Measurements from ENCODE around the gene ARHGEF1. TPM values are rescaled to one million over a fixed set of nuclear protein-coding genes. Genes with fewer than 3 reads are reported as not detected.

Gene ARHGEF1
- total and polyA plus RNA-seq, 2 donors (not counting 1 experiment from before 2014, with no cell fraction given), result 646 to 886 TPM

DNA sequence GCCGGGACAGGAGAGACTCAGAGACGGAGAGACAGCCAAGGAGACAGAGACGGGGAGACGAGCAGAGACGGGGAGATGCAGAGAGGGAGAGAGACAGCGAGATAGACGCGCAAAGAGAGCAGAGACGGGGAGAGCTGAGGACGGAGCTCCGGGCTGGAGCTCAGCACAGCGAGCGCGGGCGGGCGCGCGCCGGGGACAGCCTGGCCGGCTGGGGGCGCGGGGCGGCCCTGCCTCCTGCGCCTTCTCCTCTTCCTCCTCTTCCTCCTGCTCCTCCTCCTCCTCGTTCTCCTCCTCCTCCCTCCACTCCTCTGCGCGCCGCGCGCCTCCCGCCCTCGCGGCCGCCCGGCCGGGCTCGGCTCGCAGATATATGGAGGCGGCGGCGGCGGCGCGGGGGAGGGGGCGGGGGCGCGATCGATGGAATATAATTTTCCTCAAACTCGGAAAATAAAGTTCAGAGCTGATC lies 45.3 kb downstream of the ARHGEF1 start, which contains the start of gene ERFL:
ERFL (minus strand) TSS at position 229 of the 463 bp plus-strand sequence. CDS start 15,530 bp downstream, outside the sequence.
- under 1% methylated on average over 40 of the region's 49 CpGs for WGBS (ENCODE audit: insufficient coverage)
- peak; percentile 59 for DNase-seq
- peaks cover 7% of the 10 kb centered on the region for H3K27me3 Mint-ChIP-seq
- H3K27ac Mint-ChIP-seq, result peak within 1 kb of the TSS; percentile 87
- ChIA-PET POLR2A (interaction anchor here (0.6 to 2.5 kb wide), 5 partner anchors 17 to 45 kb away, joined by 3 to 17 read pairs (median 4); partner anchors contain the start of gene ARHGEF1), CTCF (interaction anchor here (1.0 to 1.3 kb wide), 4 partner anchors 18 to 30 kb away, joined by 3 to 4 read pairs (median 4); no protein-coding TSS in a partner anchor)
- H3K4me3 ChIP-seq (ENCODE audit: control extremely low read depth in 1 of 5, extremely low read depth in 1 of 5, insufficient read depth in 1 of 5, low read depth in 2 of 5, low read length in 4 of 5), result peak within 1 kb of the TSS; percentile 49 to 72 (median 60)
- H3K9me3 ChIP-seq (ENCODE audit: control extremely low read depth in 1 of 3, control insufficient read depth in 2 of 3, insufficient read depth in 1 of 3, low read length in 2 of 3), result no peaks in the 10 kb centered on the region
- H3K9ac ChIP-seq (ENCODE audit: low read length), result peak within 1 kb of the TSS; percentile 73
- H3K36me3 ChIP-seq (replicated peaks in 1 of 2; ENCODE audit: control extremely low read depth in 1 of 2, control insufficient read depth in 1 of 2, extremely low read depth in 1 of 2, insufficient read depth in 2 of 2, low read length in 1 of 2), result no peaks in the 10 kb centered on the region
- H3K4me1 ChIP-seq (ENCODE audit: control insufficient read depth in 2 of 2, insufficient read depth in 2 of 2, low read length in 2 of 2), result peaks cover 52 to 60% of the 10 kb centered on the region in 2 donors
- H3K27ac ChIP-seq (ENCODE audit: low read length in 2 of 2), result peak within 1 kb of the TSS; percentile 18 to 56
- H3K9me3 Mint-ChIP-seq (ENCODE audit: insufficient read depth), result no peaks in the 10 kb centered on the region
- no peak for TF ChIP-seq EZH2 (IDR thresholded peaks at IDR 0.05; ENCODE audit: borderline replicate concordance, insufficient read depth, low read depth, low read length, poor library complexity, severe bottlenecking)
- TF ChIP-seq, protein P1, sequence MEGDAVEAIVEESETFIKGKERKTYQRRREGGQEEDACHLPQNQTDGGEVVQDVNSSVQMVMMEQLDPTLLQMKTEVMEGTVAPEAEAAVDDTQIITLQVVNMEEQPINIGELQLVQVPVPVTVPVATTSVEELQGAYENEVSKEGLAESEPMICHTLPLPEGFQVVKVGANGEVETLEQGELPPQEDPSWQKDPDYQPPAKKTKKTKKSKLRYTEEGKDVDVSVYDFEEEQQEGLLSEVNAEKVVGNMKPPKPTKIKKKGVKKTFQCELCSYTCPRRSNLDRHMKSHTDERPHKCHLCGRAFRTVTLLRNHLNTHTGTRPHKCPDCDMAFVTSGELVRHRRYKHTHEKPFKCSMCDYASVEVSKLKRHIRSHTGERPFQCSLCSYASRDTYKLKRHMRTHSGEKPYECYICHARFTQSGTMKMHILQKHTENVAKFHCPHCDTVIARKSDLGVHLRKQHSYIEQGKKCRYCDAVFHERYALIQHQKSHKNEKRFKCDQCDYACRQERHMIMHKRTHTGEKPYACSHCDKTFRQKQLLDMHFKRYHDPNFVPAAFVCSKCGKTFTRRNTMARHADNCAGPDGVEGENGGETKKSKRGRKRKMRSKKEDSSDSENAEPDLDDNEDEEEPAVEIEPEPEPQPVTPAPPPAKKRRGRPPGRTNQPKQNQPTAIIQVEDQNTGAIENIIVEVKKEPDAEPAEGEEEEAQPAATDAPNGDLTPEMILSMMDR (IDR thresholded peaks at IDR 0.05), result no peak
- intact Hi-C loops (cut with micrococcal nuclease), result loop anchor here (2.0 kb wide), 2 partner anchors 13 to 17 kb away; no protein-coding TSS in a partner anchor
- H3K79me2 ChIP-seq (ENCODE audit: control insufficient read depth, insufficient read depth, low read length), result peaks cover 7% of the 10 kb centered on the region
- peak within 1 kb of the TSS; percentile 94 for H3K4me2 ChIP-seq (replicated peaks; ENCODE audit: low read depth, low read length, poor library complexity, severe bottlenecking)
- no peak within 1 kb of the TSS for H3K4me3 Mint-ChIP-seq
- peak within 1 kb of the TSS; percentile 83 for H2AFZ ChIP-seq (ENCODE audit: insufficient read depth, low read depth, low read length, poor library complexity, severe bottlenecking)
- ATAC-seq (ENCODE audit: low read depth), result peak; percentile 31
- peaks cover 0 to 36% (median 7%) of the 10 kb centered on the region in 4 experiments for H3K27me3 ChIP-seq (replicated peaks in 1 of 4; ENCODE audit: control extremely low read depth in 1 of 4, control insufficient read depth in 3 of 4, insufficient read depth in 4 of 4, low read length in 3 of 4)
- no peaks in the 10 kb centered on the region for H4K20me1 ChIP-seq (ENCODE audit: control insufficient read depth, insufficient read depth, low read length, poor library complexity, severe bottlenecking)
- peaks cover 32% of the 10 kb centered on the region for H3K4me1 Mint-ChIP-seq
